H9 (cell line): ENCODE data around the gene CABP4. TPM values are rescaled to one million over a fixed set of nuclear protein-coding genes. Genes with fewer than 3 reads are reported as not detected.
"Not testable (repeated sequence)": the region's sequence is repeated elsewhere in the genome, so short reads cannot be mapped to it uniquely, and the experiment has no call there.

Experiments
- DNase-seq: peaks from one replicate; pipeline ENCODE4 v3.0.0-alpha.2; 2017
- H2AFZ ChIP-seq: one replicate; pipeline ENCODE4 v1.6.1; 2013; ENCODE audit warnings: mild to moderate bottlenecking, low read length, control low read depth, moderate library complexity
- H2AK5ac ChIP-seq: 2 replicates; pipeline ENCODE4 v1.6.1; 2013; ENCODE audit warnings: low read length, control low read depth, mixed read lengths; ENCODE audit not compliant: insufficient read length
- H2BK120ac ChIP-seq: one replicate; pipeline ENCODE4 v1.6.1; 2013; ENCODE audit warnings: low read depth, mild to moderate bottlenecking, low read length, control low read depth, inconsistent platforms; ENCODE audit not compliant: poor library complexity, severe bottlenecking
- H2BK12ac ChIP-seq: 2 replicates; pipeline ENCODE4 v1.6.1; 2013; ENCODE audit warnings: low read length, control low read depth, mixed read lengths, low read depth; ENCODE audit not compliant: insufficient read length
- H2BK15ac ChIP-seq: 2 replicates; pipeline ENCODE4 v1.6.1; 2013; ENCODE audit warnings: low read depth, low read length, control low read depth
- H2BK20ac ChIP-seq: one replicate; pipeline ENCODE4 v1.6.1; 2013; ENCODE audit warnings: low read depth, mild to moderate bottlenecking, low read length, control low read depth, inconsistent platforms; ENCODE audit not compliant: poor library complexity, severe bottlenecking
- H2BK5ac ChIP-seq: 2 replicates; pipeline ENCODE4 v1.6.1; 2013; ENCODE audit warnings: low read length, control low read depth, mixed read lengths; ENCODE audit not compliant: insufficient read length
- H3K14ac ChIP-seq: 2 replicates; pipeline ENCODE4 v1.6.1; 2013; ENCODE audit warnings: low read length, control low read depth; ENCODE audit not compliant: insufficient read depth
- H3K18ac ChIP-seq: 2 replicates; pipeline ENCODE4 v1.6.1; 2013; ENCODE audit warnings: low read depth, mild to moderate bottlenecking, mixed read lengths, low read length, control low read depth; ENCODE audit not compliant: insufficient read length
- H3K23ac ChIP-seq: 2 replicates; pipeline ENCODE4 v1.6.1; 2013; ENCODE audit warnings: low read length, control low read depth, mixed read lengths, low read depth; ENCODE audit not compliant: insufficient read length
- H3K23me2 ChIP-seq: 2 replicates; pipeline ENCODE4 v1.6.1; 2013; ENCODE audit warnings: low read depth, mild to moderate bottlenecking, mixed read lengths, low read length, control low read depth; ENCODE audit not compliant: insufficient read length, poor library complexity, severe bottlenecking
- H3K27ac ChIP-seq: 2 replicates; pipeline ENCODE4 v1.5.1; 2013; ENCODE audit warnings: low read length, control low read depth, mixed read lengths, low read depth; ENCODE audit not compliant: insufficient read length
- H3K27me3 ChIP-seq: 2 replicates; pipeline ENCODE4 v1.6.1; 2013; ENCODE audit warnings: low read length, control low read depth, inconsistent platforms; ENCODE audit not compliant: insufficient read depth
- H3K4ac ChIP-seq: 2 replicates; pipeline ENCODE4 v1.6.1; 2013; ENCODE audit warnings: low read depth, mild to moderate bottlenecking, control low read depth, inconsistent platforms, low read length, moderate library complexity
- H3K4me1 ChIP-seq: 2 replicates; pipeline ENCODE4 v1.6.1; 2013; ENCODE audit warnings: low read length, control low read depth, inconsistent platforms; ENCODE audit not compliant: insufficient read depth
- H3K4me2 ChIP-seq: 2 replicates; pipeline ENCODE4 v1.6.1; 2013; ENCODE audit warnings: low read length, control low read depth, mixed read lengths; ENCODE audit not compliant: insufficient read length, insufficient read depth
- H3K56ac ChIP-seq: 2 replicates; pipeline ENCODE4 v1.6.1; 2013; ENCODE audit warnings: low read depth, mild to moderate bottlenecking, mixed read lengths, low read length, control low read depth; ENCODE audit not compliant: insufficient read length
- H3K79me1 ChIP-seq: 2 replicates; pipeline ENCODE4 v1.6.1; 2013; ENCODE audit warnings: low read depth, mild to moderate bottlenecking, moderate library complexity, low read length, control low read depth, inconsistent platforms; ENCODE audit not compliant: insufficient read depth, poor library complexity, severe bottlenecking
- H3K79me2 ChIP-seq: 2 replicates; pipeline ENCODE4 v1.6.1; 2013; ENCODE audit warnings: low read length, control low read depth, inconsistent platforms; ENCODE audit not compliant: insufficient read depth
- H3K9ac ChIP-seq: 2 replicates; pipeline ENCODE4 v1.6.1; 2013; ENCODE audit warnings: low read length, control low read depth, mixed read lengths; ENCODE audit not compliant: insufficient read length; ENCODE audit errors: extremely low read depth
- H3K9me3 ChIP-seq: one replicate; pipeline ENCODE4 v1.6.1; 2013; ENCODE audit warnings: low read depth, low read length, inconsistent platforms; ENCODE audit not compliant: control insufficient read depth
- H3T11ph ChIP-seq: one replicate; pipeline ENCODE4 v1.6.1; 2013; ENCODE audit warnings: mild to moderate bottlenecking, low read length, control low read depth, inconsistent platforms
- H4K20me1 ChIP-seq: one replicate; pipeline ENCODE4 v1.6.1; 2013; ENCODE audit not compliant: control insufficient read depth, insufficient read length, insufficient read depth
- H4K5ac ChIP-seq: 2 replicates; pipeline ENCODE4 v1.6.1; 2013; ENCODE audit warnings: low read depth, mild to moderate bottlenecking, mixed read lengths, low read length, control low read depth; ENCODE audit not compliant: insufficient read length
- H4K8ac ChIP-seq: replicated peaks from 2 replicates; pipeline ENCODE4 v1.6.1; 2013; ENCODE audit warnings: low read length, control low read depth, mixed read lengths, low read depth; ENCODE audit not compliant: insufficient read length
- H4K91ac ChIP-seq: 2 replicates; pipeline ENCODE4 v1.6.1; 2013; ENCODE audit warnings: low read depth, mild to moderate bottlenecking, moderate library complexity, mixed read lengths, low read length, control low read depth; ENCODE audit not compliant: insufficient read length
- H3K27ac Mint-ChIP-seq, 3 experiments: 2 replicates in 2 of 3; 3 replicates in 1 of 3; pipeline ENCODE4 v1.8.0; 2020 to 2021; ENCODE audit warnings: mixed read lengths in 3 of 3, mild to moderate bottlenecking in 1 of 3, moderate library complexity in 1 of 3
- H3K27me3 Mint-ChIP-seq: 2 replicates; pipeline ENCODE4 v1.8.0; 2021; ENCODE audit warnings: low read depth, mild to moderate bottlenecking, moderate library complexity, mixed read lengths
- H3K36me3 Mint-ChIP-seq, 3 experiments: 2 replicates in 2 of 3; 3 replicates in 1 of 3; pipeline ENCODE4 v1.8.0; 2020 to 2021; ENCODE audit warnings: low read depth in 3 of 3, mixed read lengths in 3 of 3; ENCODE audit not compliant: insufficient read depth in 1 of 3
- H3K4me1 Mint-ChIP-seq, 2 experiments: 2 replicates each; pipeline ENCODE4 v1.8.0; 2020; ENCODE audit warnings: mixed read lengths in 2 of 2
- H3K4me3 Mint-ChIP-seq, 2 experiments: 2 replicates in 1 of 2; 3 replicates in 1 of 2; pipeline ENCODE4 v1.8.0; 2020 to 2021; ENCODE audit warnings: mild to moderate bottlenecking in 2 of 2, mixed read lengths in 2 of 2, moderate library complexity in 1 of 2
- H3K9me3 Mint-ChIP-seq, 2 experiments: 2 replicates in 1 of 2; 3 replicates in 1 of 2; pipeline ENCODE4 v1.8.0; 2020; ENCODE audit warnings: mild to moderate bottlenecking in 2 of 2, mixed read lengths in 2 of 2, moderate library complexity in 1 of 2
- whole genome bisulfite sequencing: extraction: QIAGEN DNeasy Blood & Tissue Kit; methylation state at CpG from one replicate; pipeline ENCODE4 v1.1.7; 2013; ENCODE audit warnings: missing lambda C conversion rate, low lambda C conversion rate, mixed read lengths; ENCODE audit not compliant: insufficient read length; ENCODE audit errors: extremely low coverage; 5-methylcytosine and 5-hydroxymethylcytosine counted together
- total RNA-seq: library from RNA; stranded (reverse); gene quantifications from 2 replicates; pipeline ENCODE4 v1.2.1, GENCODE V29; 2021
- TF ChIP-seq, protein P1 (sequence below): fragments of 200-600 bp; sonication (generic); conservative IDR thresholded peaks from 3 replicates; pipeline ENCODE4 v1.8.0; 2021; ENCODE audit warnings: antibody characterized with exemption, mild to moderate bottlenecking

Gene CABP4
- total RNA-seq, 1 experiment from 2014 or later = not detected

DNA sequence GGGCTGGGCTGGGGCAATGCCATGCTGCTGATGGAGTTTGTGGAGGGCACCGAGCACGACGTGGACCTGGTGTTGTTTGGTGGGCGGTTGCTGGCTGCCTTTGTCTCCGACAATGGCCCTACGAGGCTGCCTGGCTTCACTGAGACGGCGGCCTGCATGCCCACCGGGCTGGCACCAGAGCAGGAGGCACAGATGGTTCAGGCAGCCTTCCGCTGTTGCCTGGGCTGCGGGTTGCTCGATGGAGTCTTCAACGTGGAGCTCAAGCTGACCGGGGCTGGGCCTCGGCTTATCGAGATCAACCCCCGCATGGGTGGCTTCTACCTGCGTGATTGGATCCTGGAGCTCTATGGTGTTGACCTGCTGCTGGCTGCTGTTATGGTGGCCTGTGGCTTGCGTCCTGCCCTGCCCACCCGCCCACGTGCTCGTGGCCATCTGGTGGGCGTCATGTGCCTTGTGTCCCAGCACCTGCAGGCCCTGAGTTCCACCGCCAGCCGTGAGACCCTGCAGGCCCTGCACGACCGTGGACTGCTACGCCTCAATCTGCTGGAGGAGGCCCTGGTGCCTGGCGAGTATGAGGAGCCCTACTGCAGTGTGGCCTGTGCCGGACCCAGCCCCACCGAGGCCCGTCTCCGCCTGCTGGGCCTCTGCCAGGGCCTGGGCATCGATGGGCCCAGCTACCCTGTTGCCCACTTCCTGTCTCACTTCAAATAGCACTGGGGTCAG, 31.1 kb upstream of the CABP4 start:
- Histone ChIP-seq H2BK20ac (no peak overlapping the region), H3K23me2 (peaks cover 4% of the 10 kb centered on the region), H3K4me1 (no peaks in the 10 kb centered on the region), H3K18ac (no peak overlapping the region), H4K5ac (no peak overlapping the region), H4K20me1 (no peaks in the 10 kb centered on the region), H3K9ac (no peak overlapping the region), H2BK120ac (no peak overlapping the region), H3K27me3 (no peaks in the 10 kb centered on the region), H3K4me2 (no peak overlapping the region), H3K79me2 (no peaks in the 10 kb centered on the region; the same call in 1 of the 2 replicates), H2AFZ (no peak overlapping the region), H3K27ac (no peak overlapping the region), H3K14ac (no peak overlapping the region), H3K9me3 (no peaks in the 10 kb centered on the region), H2BK5ac (no peak overlapping the region), H2AK5ac (no peak overlapping the region), H4K8ac (no peak overlapping the region), H2BK12ac (no peak overlapping the region), H3K23ac (no peak overlapping the region), H2BK15ac (no peak overlapping the region), H4K91ac (no peak overlapping the region), H3K56ac (no peak overlapping the region), H3K4ac (no peak overlapping the region), H3T11ph (no peak overlapping the region), H3K79me1 (no peaks in the 10 kb centered on the region)
- WGBS = no CpG with 5 or more reads among the region's 34 CpGs
- Mint-ChIP-seq H3K27ac (no peak overlapping the region), H3K4me3 (no peak overlapping the region), H3K27me3 (peaks cover 12% of the 10 kb centered on the region), H3K4me1 (peaks cover 18 to 23% of the 10 kb centered on the region in 2 experiments), H3K9me3 (no peaks in the 10 kb centered on the region), H3K36me3 (no peaks in the 10 kb centered on the region)
- TF ChIP-seq, protein P1, sequence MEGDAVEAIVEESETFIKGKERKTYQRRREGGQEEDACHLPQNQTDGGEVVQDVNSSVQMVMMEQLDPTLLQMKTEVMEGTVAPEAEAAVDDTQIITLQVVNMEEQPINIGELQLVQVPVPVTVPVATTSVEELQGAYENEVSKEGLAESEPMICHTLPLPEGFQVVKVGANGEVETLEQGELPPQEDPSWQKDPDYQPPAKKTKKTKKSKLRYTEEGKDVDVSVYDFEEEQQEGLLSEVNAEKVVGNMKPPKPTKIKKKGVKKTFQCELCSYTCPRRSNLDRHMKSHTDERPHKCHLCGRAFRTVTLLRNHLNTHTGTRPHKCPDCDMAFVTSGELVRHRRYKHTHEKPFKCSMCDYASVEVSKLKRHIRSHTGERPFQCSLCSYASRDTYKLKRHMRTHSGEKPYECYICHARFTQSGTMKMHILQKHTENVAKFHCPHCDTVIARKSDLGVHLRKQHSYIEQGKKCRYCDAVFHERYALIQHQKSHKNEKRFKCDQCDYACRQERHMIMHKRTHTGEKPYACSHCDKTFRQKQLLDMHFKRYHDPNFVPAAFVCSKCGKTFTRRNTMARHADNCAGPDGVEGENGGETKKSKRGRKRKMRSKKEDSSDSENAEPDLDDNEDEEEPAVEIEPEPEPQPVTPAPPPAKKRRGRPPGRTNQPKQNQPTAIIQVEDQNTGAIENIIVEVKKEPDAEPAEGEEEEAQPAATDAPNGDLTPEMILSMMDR = no peak
- no peak for DNase-seq

DNA sequence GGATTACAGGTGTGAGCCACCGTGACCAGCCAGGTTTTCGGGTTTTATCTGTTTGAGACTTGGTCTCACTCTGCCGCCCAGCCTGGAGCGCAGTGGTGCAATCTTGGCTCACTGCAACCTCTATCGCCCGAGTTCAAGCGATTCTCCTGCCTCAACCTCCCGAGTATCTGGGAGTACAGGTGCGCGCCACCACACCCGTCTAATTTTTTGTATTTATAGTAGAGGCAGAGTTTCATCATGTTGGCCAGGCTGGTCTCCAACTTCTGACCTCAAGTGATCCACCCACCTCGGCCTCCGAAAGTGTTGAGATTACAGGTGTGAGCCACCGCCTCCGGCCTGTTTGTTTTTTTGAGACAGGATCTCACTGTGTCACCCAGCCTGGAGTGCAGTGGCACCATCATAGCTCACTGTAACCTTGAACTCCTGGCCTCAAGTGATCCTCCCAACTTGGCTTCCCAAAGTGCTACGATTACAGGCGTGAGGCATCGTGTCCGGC, 27.7 kb upstream of the CABP4 start:
- peak overlapping the region; percentile 90 for H3K4me2 ChIP-seq
- not testable (repeated sequence) for H2BK5ac ChIP-seq, H3K23ac ChIP-seq, H3K27me3 ChIP-seq, H3K4ac ChIP-seq, H2BK120ac ChIP-seq, H3K56ac ChIP-seq, H2BK20ac ChIP-seq, H2AK5ac ChIP-seq, H3K4me1 ChIP-seq, H3K27ac ChIP-seq, H3K18ac ChIP-seq, H3K23me2 ChIP-seq, H3K9ac ChIP-seq, H3K79me2 ChIP-seq, H3K9me3 Mint-ChIP-seq, H4K5ac ChIP-seq, H3T11ph ChIP-seq, H4K20me1 ChIP-seq, H2BK12ac ChIP-seq, H3K79me1 ChIP-seq, H4K8ac ChIP-seq, H2AFZ ChIP-seq, H3K27me3 Mint-ChIP-seq, H3K9me3 ChIP-seq, H3K14ac ChIP-seq, H2BK15ac ChIP-seq, H4K91ac ChIP-seq, DNase-seq
- Mint-ChIP-seq H3K4me3 (peak overlapping the region; percentile 87 to 92), H3K27ac (peak overlapping the region; percentile 46 to 78 (median 77); a peak in 4 of 7 replicates), H3K36me3 (peaks cover 9 to 18% (median 13%) of the 10 kb centered on the region in 3 experiments; a peak in 6 of 7 replicates), H3K4me1 (peaks cover 12 to 19% of the 10 kb centered on the region in 2 experiments)
- WGBS = no CpG with 5 or more reads among the region's 19 CpGs
